ENCODE measurements around the gene ANKRD63.

The ANKRD63 gene

GRCh38 chr15:40282869-40283614 lies at the start of gene ANKRD63:
Gene ANKRD63 (minus strand): TSS chr15:40283064. CDS start chr15:40282586, 478 bp downstream.
- DNase-seq (ENCODE audit: low spot score) = peak; percentile 72

- no peak for DNase-seq (ENCODE audit: low spot score)
Observed at GRCh38 chr15:40332113-40332781, 49.4 kb upstream of the ANKRD63 start.

DNA sequence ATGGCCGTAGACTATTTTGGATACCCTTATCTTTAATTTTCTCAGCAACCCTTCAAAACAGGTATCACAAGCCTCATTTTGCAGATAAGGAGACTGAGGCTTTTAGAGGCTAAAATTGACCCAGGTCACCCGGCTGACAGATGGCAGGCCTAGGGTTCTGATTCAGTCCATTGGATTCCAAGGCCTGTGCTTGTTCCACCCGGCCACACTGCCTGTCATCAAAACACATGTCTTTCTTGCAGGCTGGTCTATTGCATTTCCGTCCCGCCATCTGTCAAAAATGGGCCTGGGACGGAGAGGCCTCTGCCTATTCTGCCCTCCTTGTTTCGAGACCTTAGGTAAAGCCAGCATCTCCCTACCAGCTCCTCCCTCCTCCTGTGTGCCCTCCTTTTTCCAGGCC lies 48.8 kb upstream of the ANKRD63 start:
- no peak for DNase-seq (ENCODE audit: low spot score)

DNA sequence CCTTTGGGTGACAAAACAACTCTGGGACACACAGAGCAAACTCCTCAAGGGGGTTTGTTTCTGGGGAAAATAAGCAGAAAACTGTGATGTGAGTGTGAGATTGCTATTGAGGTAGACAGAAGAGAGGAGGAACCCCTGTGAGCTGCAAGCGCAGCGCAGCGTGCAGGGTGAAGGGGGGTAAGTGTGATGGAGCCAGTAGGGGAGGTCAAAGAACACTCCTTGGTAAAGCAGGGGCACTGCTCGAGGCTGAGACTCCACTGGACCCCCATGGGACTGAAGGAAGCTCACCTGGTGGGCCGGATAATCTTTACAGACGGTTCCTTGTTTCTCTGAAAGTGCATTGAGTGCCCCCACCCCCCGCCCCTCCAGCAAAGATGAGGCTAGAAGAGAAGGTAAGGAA lies 48.2 kb upstream of the ANKRD63 start:
- DNase-seq (ENCODE audit: low spot score) = no peak

DNA sequence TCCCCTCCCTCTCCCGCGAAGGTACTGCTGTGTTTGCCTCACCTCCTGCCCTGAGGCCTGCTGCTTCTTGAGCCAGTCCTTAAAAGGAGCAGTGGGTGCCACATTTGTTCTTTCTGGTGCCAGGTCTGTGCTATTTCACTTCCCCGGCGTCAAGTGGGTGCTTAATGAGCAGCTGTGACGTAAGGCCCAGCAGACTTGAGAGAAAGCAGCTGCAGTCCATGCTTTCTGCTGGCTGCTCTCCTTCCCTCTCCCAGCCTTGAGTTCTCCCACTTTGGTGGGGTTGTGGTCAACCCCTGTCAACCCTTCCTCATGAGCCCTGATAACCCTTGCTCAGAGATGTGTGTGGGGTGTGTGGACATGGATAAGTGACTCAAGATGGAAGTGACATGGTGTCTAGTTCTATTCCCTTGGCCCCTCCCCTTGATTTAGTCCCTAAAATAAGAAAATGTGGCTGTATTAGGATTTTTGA lies 47.5 kb upstream of the ANKRD63 start:
- DNase-seq (ENCODE audit: low spot score) = peak; percentile 45

GRCh38 chr15:40329804-40330203 lies 46.9 kb upstream of the ANKRD63 start:
- no peak for DNase-seq (ENCODE audit: low spot score)

- no peak for DNase-seq (ENCODE audit: low spot score)
Observed at GRCh38 chr15:40328751-40329150, 45.9 kb upstream of the ANKRD63 start.

DNA sequence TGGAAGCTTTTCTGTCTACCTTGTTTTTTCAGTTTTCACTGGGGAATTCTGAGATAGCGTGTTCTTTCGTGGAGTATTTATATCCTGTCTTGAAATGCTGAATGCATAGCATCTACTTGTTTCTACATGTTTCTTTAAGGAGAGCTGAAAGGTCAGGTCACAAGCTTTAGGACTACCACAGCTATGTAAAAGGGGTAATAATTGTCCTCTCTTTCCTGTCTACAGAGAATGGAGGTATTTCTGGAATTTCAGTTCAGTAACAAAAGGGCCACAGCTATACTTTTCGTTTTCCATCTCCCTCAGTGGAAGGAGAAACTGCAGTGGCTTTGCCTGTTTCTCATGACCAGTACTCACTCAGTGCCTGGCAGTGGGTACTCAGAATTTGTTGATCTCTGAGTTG lies 45.3 kb upstream of the ANKRD63 start:
- peak; percentile 47 for DNase-seq (ENCODE audit: low spot score)

- no peak for DNase-seq (ENCODE audit: low spot score)
Observed at GRCh38 chr15:40327457-40327856, 44.6 kb upstream of the ANKRD63 start.

GRCh38 chr15:40325700-40326099 lies 42.8 kb upstream of the ANKRD63 start:
- no peak for DNase-seq (ENCODE audit: low spot score)

GRCh38 chr15:40325188-40325587 lies 42.3 kb upstream of the ANKRD63 start:
- no peak for DNase-seq (ENCODE audit: low spot score)

- DNase-seq (ENCODE audit: low spot score) = peak; percentile 44
Observed at GRCh38 chr15:40323953-40324937, 41.4 kb upstream of the ANKRD63 start.

- peak; percentile 96 for DNase-seq (ENCODE audit: low spot score)
Observed at GRCh38 chr15:40323239-40323952, 40.5 kb upstream of the ANKRD63 start, which contains the start of gene INAFM2. Gene INAFM2 (plus strand): TSS chr15:40323692. CDS start chr15:40324056, 364 bp downstream.

GRCh38 chr15:40322531-40323238 lies 39.8 kb upstream of the ANKRD63 start:
- DNase-seq (ENCODE audit: low spot score) = no peak

DNA sequence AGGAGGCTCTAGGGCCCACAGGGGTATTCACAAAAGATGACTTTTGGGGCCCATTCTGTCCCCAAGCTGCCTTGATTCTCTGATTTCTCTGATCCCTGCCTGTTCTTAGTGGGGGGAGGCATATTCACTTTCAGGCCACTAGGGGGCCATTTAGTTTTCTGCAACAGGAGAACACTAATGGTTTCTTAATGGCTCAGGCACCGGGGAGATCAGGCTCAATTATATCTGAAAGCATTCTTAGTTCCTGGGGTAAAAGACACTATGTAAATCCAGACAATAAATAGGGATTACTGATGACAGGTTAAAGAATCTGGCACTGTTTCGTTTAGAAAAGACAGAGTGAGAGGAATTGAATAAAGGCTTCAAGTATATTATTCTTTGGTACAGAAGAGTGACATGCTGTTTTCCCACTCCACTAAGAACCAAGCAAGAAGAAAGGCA lies 38.1 kb upstream of the ANKRD63 start:
- DNase-seq (ENCODE audit: low spot score) = peak; percentile 82

DNA sequence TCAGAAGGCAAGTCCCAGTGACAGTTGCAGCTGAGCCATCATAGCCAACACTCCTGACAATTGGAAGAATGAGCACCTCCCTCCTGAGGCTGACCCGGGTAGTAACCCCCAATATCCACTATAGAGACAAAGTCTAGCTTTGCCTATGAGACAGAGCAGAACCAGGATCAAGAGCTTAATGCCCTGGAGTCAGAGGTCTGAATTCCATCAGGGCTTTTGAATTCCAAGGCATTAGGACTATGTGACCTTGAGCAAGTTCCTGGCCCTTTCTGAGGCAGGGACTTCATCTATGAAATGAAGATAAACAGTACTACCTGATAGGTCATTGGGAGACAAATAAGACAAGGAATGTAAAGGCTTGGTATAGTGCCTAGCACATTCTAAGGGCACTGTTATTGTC lies 37.5 kb upstream of the ANKRD63 start:
- DNase-seq (ENCODE audit: low spot score) = no peak

- no peak for DNase-seq (ENCODE audit: low spot score)
Observed at GRCh38 chr15:40317580-40317979, 34.7 kb upstream of the ANKRD63 start.

DNA sequence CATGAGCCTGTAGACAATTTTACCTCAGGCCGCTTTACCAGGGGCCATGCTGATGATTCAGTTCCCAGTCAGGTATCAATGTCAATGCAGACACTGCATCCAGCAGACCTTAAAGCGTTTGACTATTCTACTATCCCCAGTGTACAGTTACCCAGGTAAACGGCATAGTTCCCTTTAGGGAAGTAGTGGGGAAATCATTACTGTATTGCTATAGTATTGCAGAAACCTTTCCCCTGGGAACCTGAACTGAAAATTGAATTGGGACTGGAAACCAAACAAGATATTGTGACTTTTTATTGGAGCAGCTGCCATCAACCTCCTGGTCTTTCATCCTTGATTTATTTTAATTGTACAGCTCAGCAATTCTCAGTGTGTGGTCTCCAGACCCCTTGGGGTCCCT lies 34.1 kb upstream of the ANKRD63 start:
- DNase-seq (ENCODE audit: low spot score) = no peak

- peak; percentile 76 for DNase-seq (ENCODE audit: low spot score)
Observed at GRCh38 chr15:40314723-40315276, 31.9 kb upstream of the ANKRD63 start.
